Trophoblast cell (in vitro differentiated cells and primary cell): ENCODE measurements around the gene CLCNKB.
"Not testable (repeated sequence)": the region's sequence is repeated elsewhere in the genome, so short reads cannot be mapped to it uniquely, and the experiment has no call there.

ENCODE experiments used
- DNase-seq, 2 donors: peaks; one replicate each; pipeline ENCODE4 v3.0.0-alpha.2; 2016
- H2AFZ ChIP-seq: 2 replicates; pipeline ENCODE4 v1.6.1; 2013; ENCODE audit warnings: low read length, moderate library complexity, mild to moderate bottlenecking; ENCODE audit not compliant: insufficient read depth, poor library complexity
- H2AK5ac ChIP-seq: 2 replicates; pipeline ENCODE4 v1.6.1; 2013; ENCODE audit warnings: mild to moderate bottlenecking, low read length
- H2BK120ac ChIP-seq: 2 replicates; pipeline ENCODE4 v1.6.1; 2013; ENCODE audit warnings: low read length, mild to moderate bottlenecking, moderate library complexity; ENCODE audit not compliant: insufficient read depth, poor library complexity
- H2BK12ac ChIP-seq: 2 replicates; pipeline ENCODE4 v1.6.1; 2013; ENCODE audit warnings: mild to moderate bottlenecking, low read length, moderate library complexity
- H2BK5ac ChIP-seq: 2 replicates; pipeline ENCODE4 v1.6.1; 2013; ENCODE audit warnings: low read length, low read depth, moderate library complexity, mild to moderate bottlenecking; ENCODE audit not compliant: poor library complexity
- H3K14ac ChIP-seq: 2 replicates; pipeline ENCODE4 v1.6.1; 2013; ENCODE audit warnings: mild to moderate bottlenecking, low read length
- H3K18ac ChIP-seq: 2 replicates; pipeline ENCODE4 v1.6.1; 2013; ENCODE audit warnings: mild to moderate bottlenecking, low read length
- H3K23ac ChIP-seq: 2 replicates; pipeline ENCODE4 v1.6.1; 2013; ENCODE audit warnings: low read length
- H3K27ac ChIP-seq: 2 replicates; pipeline ENCODE4 v1.5.1; 2013; ENCODE audit warnings: low read depth, mild to moderate bottlenecking, inconsistent platforms, low read length, moderate library complexity
- H3K27me3 ChIP-seq: 2 replicates; pipeline ENCODE4 v1.6.1; 2013; ENCODE audit warnings: inconsistent platforms, mild to moderate bottlenecking, low read length, moderate library complexity; ENCODE audit not compliant: insufficient read depth
- H3K36me3 ChIP-seq, 2 experiments: 1 replicate in 1 of 2; 2 replicates in 1 of 2; pipeline ENCODE4 v1.6.1; 2013; ENCODE audit warnings: low read length in 2 of 2, mild to moderate bottlenecking in 2 of 2, moderate library complexity in 1 of 2; ENCODE audit not compliant: insufficient read depth in 2 of 2, control insufficient read depth in 1 of 2
- H3K4ac ChIP-seq: 2 replicates; pipeline ENCODE4 v1.6.1; 2013; ENCODE audit warnings: low read depth, mild to moderate bottlenecking, low read length, moderate library complexity
- H3K4me1 ChIP-seq, 2 experiments: 1 replicate in 1 of 2; 2 replicates in 1 of 2; pipeline ENCODE4 v1.6.1; 2013; ENCODE audit warnings: low read length in 2 of 2, mild to moderate bottlenecking in 2 of 2, moderate library complexity in 1 of 2; ENCODE audit not compliant: insufficient read depth in 2 of 2, control insufficient read depth in 1 of 2
- H3K4me2 ChIP-seq: 2 replicates; pipeline ENCODE4 v1.6.1; 2013; ENCODE audit warnings: inconsistent platforms, mild to moderate bottlenecking, low read length, moderate library complexity
- H3K4me3 ChIP-seq: 2 replicates; pipeline ENCODE4 v1.5.1; 2013; ENCODE audit warnings: mild to moderate bottlenecking, low read depth, low read length, inconsistent platforms
- H3K79me1 ChIP-seq: one replicate; pipeline ENCODE4 v1.6.1; 2013; ENCODE audit warnings: low read length
- H3K79me2 ChIP-seq: 2 replicates; pipeline ENCODE4 v1.6.1; 2013; ENCODE audit warnings: low read length, mild to moderate bottlenecking; ENCODE audit not compliant: control insufficient read depth, insufficient read depth, poor library complexity
- H3K9ac ChIP-seq: 2 replicates; pipeline ENCODE4 v1.6.1; 2013; ENCODE audit warnings: mild to moderate bottlenecking, low read length
- H3K9me3 ChIP-seq: 2 replicates; pipeline ENCODE4 v1.6.1; 2013; ENCODE audit warnings: low read depth, mild to moderate bottlenecking, control low read depth, inconsistent platforms, low read length; ENCODE audit not compliant: insufficient read depth
- H4K12ac ChIP-seq: 2 replicates; pipeline ENCODE4 v1.6.1; 2013; ENCODE audit warnings: low read depth, mild to moderate bottlenecking, low read length, moderate library complexity
- H4K8ac ChIP-seq: 2 replicates; pipeline ENCODE4 v1.6.1; 2013; ENCODE audit warnings: low read depth, mild to moderate bottlenecking, low read length, moderate library complexity
- H4K91ac ChIP-seq: one replicate; pipeline ENCODE4 v1.6.1; 2013; ENCODE audit warnings: low read depth, mild to moderate bottlenecking, low read length, moderate library complexity
- WGBS: extraction: QIAGEN DNeasy Blood & Tissue Kit; methylation state at CpG from one replicate; pipeline ENCODE4 v1.1.7; 2013; ENCODE audit warnings: missing lambda C conversion rate; ENCODE audit not compliant: insufficient read length, insufficient coverage; ENCODE audit errors: extremely low coverage; 5-methylcytosine and 5-hydroxymethylcytosine counted together

CLCNKB gene

GRCh38 chr1:16031551-16031950, 12.0 kb upstream of the CLCNKB start:
- H2AK5ac ChIP-seq = no peak overlapping the region
- H3K9me3 ChIP-seq = no peaks in the 10 kb centered on the region
- no peak overlapping the region for H3K9ac ChIP-seq
- no peaks in the 10 kb centered on the region for H3K27me3 ChIP-seq
- H3K14ac ChIP-seq = no peak overlapping the region
- no peak overlapping the region for H2BK5ac ChIP-seq
- no peak overlapping the region for H3K23ac ChIP-seq
- H3K4me3 ChIP-seq = no peak overlapping the region
- no peak overlapping the region for H2BK120ac ChIP-seq
- DNase-seq = no peak
- H3K36me3 ChIP-seq = no peaks in the 10 kb centered on the region
- no CpG with 5 or more reads among the region's 8 CpGs for WGBS
- H2BK12ac ChIP-seq = no peak overlapping the region
- no peaks in the 10 kb centered on the region for H3K79me1 ChIP-seq
- no peak overlapping the region for H3K18ac ChIP-seq
- no peak overlapping the region for H4K8ac ChIP-seq
- H3K27ac ChIP-seq = no peak overlapping the region
- H3K4me1 ChIP-seq = peaks cover 2 to 5% of the 10 kb centered on the region in 2 experiments
- no peak overlapping the region for H4K12ac ChIP-seq
- no peak overlapping the region for H2AFZ ChIP-seq
- H3K4ac ChIP-seq = no peak overlapping the region
- no peaks in the 10 kb centered on the region for H3K79me2 ChIP-seq
- no peak overlapping the region for H3K4me2 ChIP-seq
- H4K91ac ChIP-seq = no peak overlapping the region

- DNase-seq = peak; percentile 85 to 87
- Histone ChIP-seq H3K4me3 (no peak overlapping the region), H4K12ac (no peak overlapping the region), H3K9ac (no peak overlapping the region), H4K91ac (no peak overlapping the region), H3K27me3 (no peaks in the 10 kb centered on the region), H3K79me1 (no peaks in the 10 kb centered on the region), H3K23ac (no peak overlapping the region), H2AK5ac (no peak overlapping the region), H2AFZ (no peak overlapping the region), H3K9me3 (no peaks in the 10 kb centered on the region), H3K36me3 (no peaks in the 10 kb centered on the region), H3K18ac (no peak overlapping the region), H4K8ac (no peak overlapping the region), H3K4me2 (no peak overlapping the region), H3K27ac (no peak overlapping the region), H2BK120ac (no peak overlapping the region), H3K4ac (no peak overlapping the region), H2BK5ac (no peak overlapping the region), H3K79me2 (no peaks in the 10 kb centered on the region), H3K4me1 (no peaks in the 10 kb centered on the region), H3K14ac (no peak overlapping the region), H2BK12ac (no peak overlapping the region)
- no CpG with 5 or more reads among the region's 18 CpGs for WGBS
Measured at GRCh38 chr1:16032388-16033102, 11.0 kb upstream of the CLCNKB start.

- not testable (repeated sequence) for H3K23ac ChIP-seq, H2BK12ac ChIP-seq, H4K91ac ChIP-seq, H3K4me1 ChIP-seq, H3K4me2 ChIP-seq, H3K18ac ChIP-seq, H3K9me3 ChIP-seq, H3K27me3 ChIP-seq, H4K12ac ChIP-seq, H3K14ac ChIP-seq, H2BK5ac ChIP-seq, H3K9ac ChIP-seq, H3K27ac ChIP-seq, H2AK5ac ChIP-seq, H3K4me3 ChIP-seq, H2AFZ ChIP-seq, H3K36me3 ChIP-seq, H2BK120ac ChIP-seq, DNase-seq, H4K8ac ChIP-seq, H3K4ac ChIP-seq, H3K79me1 ChIP-seq, H3K79me2 ChIP-seq
- WGBS = no CpG with 5 or more reads among the region's 7 CpGs
Measured at GRCh38 chr1:16033103-16033632, 10.4 kb upstream of the CLCNKB start.

- not testable (repeated sequence) for H2BK120ac ChIP-seq, DNase-seq, H2BK5ac ChIP-seq, H3K36me3 ChIP-seq, H3K9me3 ChIP-seq, H2AFZ ChIP-seq, H3K4me2 ChIP-seq, H3K79me2 ChIP-seq, H4K91ac ChIP-seq, H3K79me1 ChIP-seq, H3K14ac ChIP-seq, H3K4me1 ChIP-seq, H2BK12ac ChIP-seq, H3K23ac ChIP-seq, H3K9ac ChIP-seq, H3K27ac ChIP-seq, H4K8ac ChIP-seq, H3K18ac ChIP-seq, H4K12ac ChIP-seq, H3K27me3 ChIP-seq, H3K4me3 ChIP-seq, H2AK5ac ChIP-seq, H3K4ac ChIP-seq
- WGBS = no CpG with 5 or more reads among the region's 11 CpGs
Measured at GRCh38 chr1:16036461-16036860, 7.1 kb upstream of the CLCNKB start.
